HUES6 (cell line): Measurements from ENCODE around the gene PARP8.
"Not testable (repeated sequence)": the region's sequence is repeated elsewhere in the genome, so short reads cannot be mapped to it uniquely, and the experiment has no call there.

Experiments
- H3K27ac ChIP-seq: 2 replicates; pipeline ENCODE4 v1.7.0; 2013; ENCODE audit warnings: low read depth, mild to moderate bottlenecking, low read length, inconsistent platforms
- H3K27me3 ChIP-seq: 2 replicates; pipeline ENCODE4 v1.6.1; 2013; ENCODE audit warnings: low read length; ENCODE audit not compliant: control insufficient read depth, insufficient read depth
- H3K36me3 ChIP-seq: 2 replicates; pipeline ENCODE4 v1.6.1; 2013; ENCODE audit warnings: low read length; ENCODE audit not compliant: control insufficient read depth, insufficient read depth
- H3K4me1 ChIP-seq: 2 replicates; pipeline ENCODE4 v1.6.1; 2013; ENCODE audit warnings: low read length; ENCODE audit not compliant: control insufficient read depth, insufficient read depth
- H3K4me3 ChIP-seq: 2 replicates; pipeline ENCODE4 v1.5.1; 2013; ENCODE audit warnings: low read depth, low read length
- H3K9ac ChIP-seq: one replicate; pipeline ENCODE4 v1.6.1; 2013; ENCODE audit warnings: mild to moderate bottlenecking, low read length
- H3K9me3 ChIP-seq: 2 replicates; pipeline ENCODE4 v1.6.1; 2013; ENCODE audit warnings: low read depth, low read length; ENCODE audit not compliant: control insufficient read depth, insufficient read depth

Gene PARP8

GRCh38 chr5:50687548-50687947 is 21.1 kb downstream of the PARP8 start:
- no peak overlapping the region for H3K9ac ChIP-seq
- H3K9me3 ChIP-seq, result peaks cover 16% of the 10 kb centered on the region
- H3K4me1 ChIP-seq, result peaks cover 8% of the 10 kb centered on the region; the same call in 1 of the 2 replicates
- no peak overlapping the region for H3K4me3 ChIP-seq
- H3K36me3 ChIP-seq, result no peaks in the 10 kb centered on the region
- no peaks in the 10 kb centered on the region for H3K27me3 ChIP-seq
- no peak overlapping the region for H3K27ac ChIP-seq

- Histone ChIP-seq H3K4me3 (no peak overlapping the region), H3K27me3 (no peaks in the 10 kb centered on the region), H3K9ac (no peak overlapping the region), H3K27ac (no peak overlapping the region), H3K9me3 (peaks cover 9% of the 10 kb centered on the region; the same call in 1 of the 2 replicates), H3K36me3 (no peaks in the 10 kb centered on the region), H3K4me1 (peaks cover 6% of the 10 kb centered on the region; the same call in 1 of the 2 replicates)
Measured at GRCh38 chr5:50691399-50692016, 25.1 kb downstream of the PARP8 start.

- Histone ChIP-seq H3K27me3 (no peaks in the 10 kb centered on the region), H3K27ac (no peak overlapping the region), H3K9ac (no peak overlapping the region), H3K9me3 (no peaks in the 10 kb centered on the region), H3K4me1 (peaks cover 8% of the 10 kb centered on the region; the same call in 1 of the 2 replicates), H3K36me3 (no peaks in the 10 kb centered on the region), H3K4me3 (no peak overlapping the region)
Measured at GRCh38 chr5:50694027-50694590, 27.7 kb downstream of the PARP8 start.

- H3K4me3 ChIP-seq, H3K27ac ChIP-seq, H3K9ac ChIP-seq, H3K27me3 ChIP-seq, H3K9me3 ChIP-seq, H3K36me3 ChIP-seq: not testable (repeated sequence)
- H3K4me1 ChIP-seq, result peaks cover 13% of the 10 kb centered on the region; the same call in 1 of the 2 replicates
Measured at GRCh38 chr5:50694626-50695025, 28.2 kb downstream of the PARP8 start.

GRCh38 chr5:50697739-50698138 is 31.3 kb downstream of the PARP8 start:
- Histone ChIP-seq H3K9me3 (no peaks in the 10 kb centered on the region), H3K9ac (no peak overlapping the region), H3K27me3 (no peaks in the 10 kb centered on the region), H3K4me3 (no peak overlapping the region), H3K36me3 (no peaks in the 10 kb centered on the region), H3K4me1 (peaks cover 15% of the 10 kb centered on the region; the same call in 1 of the 2 replicates), H3K27ac (no peak overlapping the region)

- peaks cover 16% of the 10 kb centered on the region; the same call in 1 of the 2 replicates for H3K4me1 ChIP-seq
- no peak overlapping the region for H3K4me3 ChIP-seq
- H3K27ac ChIP-seq, result no peak overlapping the region
- no peaks in the 10 kb centered on the region for H3K9me3 ChIP-seq
- no peaks in the 10 kb centered on the region for H3K36me3 ChIP-seq
- H3K27me3 ChIP-seq, result no peaks in the 10 kb centered on the region
- H3K9ac ChIP-seq, result no peak overlapping the region
Measured at GRCh38 chr5:50699737-50700136, 33.3 kb downstream of the PARP8 start.

GRCh38 chr5:50700706-50701105 is 34.3 kb downstream of the PARP8 start:
- Histone ChIP-seq H3K9me3 (no peaks in the 10 kb centered on the region), H3K27me3 (no peaks in the 10 kb centered on the region), H3K9ac (no peak overlapping the region), H3K4me1 (peaks cover 16% of the 10 kb centered on the region; the same call in 1 of the 2 replicates), H3K4me3 (no peak overlapping the region), H3K36me3 (no peaks in the 10 kb centered on the region), H3K27ac (no peak overlapping the region)

GRCh38 chr5:50702615-50703366 is 36.4 kb downstream of the PARP8 start:
- Histone ChIP-seq H3K36me3 (no peaks in the 10 kb centered on the region), H3K4me1 (peaks cover 10% of the 10 kb centered on the region; the same call in 1 of the 2 replicates), H3K9me3 (no peaks in the 10 kb centered on the region), H3K27me3 (no peaks in the 10 kb centered on the region), H3K9ac (no peak overlapping the region), H3K4me3 (no peak overlapping the region), H3K27ac (no peak overlapping the region)

GRCh38 chr5:50703367-50703666 is 36.9 kb downstream of the PARP8 start:
- H3K9ac ChIP-seq, result no peak overlapping the region
- no peak overlapping the region for H3K4me3 ChIP-seq
- H3K27ac ChIP-seq, result no peak overlapping the region
- no peaks in the 10 kb centered on the region for H3K36me3 ChIP-seq
- H3K27me3 ChIP-seq, result no peaks in the 10 kb centered on the region
- peaks cover 10% of the 10 kb centered on the region; the same call in 1 of the 2 replicates for H3K4me1 ChIP-seq
- no peaks in the 10 kb centered on the region for H3K9me3 ChIP-seq

- no peak overlapping the region for H3K27ac ChIP-seq
- H3K27me3 ChIP-seq, result no peaks in the 10 kb centered on the region
- H3K9me3 ChIP-seq, result no peaks in the 10 kb centered on the region
- H3K4me1 ChIP-seq, result 0 out of 2 replicates have a peak, but pooled peaks cover 3% of the 10 kb centered on the region
- H3K4me3 ChIP-seq, result no peak overlapping the region
- H3K9ac ChIP-seq, result no peak overlapping the region
- no peaks in the 10 kb centered on the region for H3K36me3 ChIP-seq
Measured at GRCh38 chr5:50704730-50705129, 38.3 kb downstream of the PARP8 start.

- Histone ChIP-seq H3K4me3 (no peak overlapping the region), H3K27ac (no peak overlapping the region), H3K27me3 (no peaks in the 10 kb centered on the region), H3K4me1 (0 out of 2 replicates have a peak, but pooled peaks cover 7% of the 10 kb centered on the region), H3K36me3 (no peaks in the 10 kb centered on the region), H3K9me3 (no peaks in the 10 kb centered on the region), H3K9ac (no peak overlapping the region)
Measured at GRCh38 chr5:50709471-50709870, 43.0 kb downstream of the PARP8 start.
